Neural cell (in vitro differentiated cells): ENCODE results near the gene GPAM. TPM values are rescaled to one million over a fixed set of nuclear protein-coding genes. Genes with fewer than 3 reads are reported as not detected.

ENCODE experiments used
- H2AFZ ChIP-seq: fragments of 200-600, 300-800 bp; sonication (generic), shearing (Covaris generic); 2 replicates; pipeline ENCODE4 v1.6.0; 2014; ENCODE audit warnings: low read depth, mild to moderate bottlenecking, antibody characterized with exemption, low read length, moderate library complexity
- H3F3A ChIP-seq: fragments of 200-600 bp; shearing (Covaris generic); 2 replicates; pipeline ENCODE4 v1.6.1; 2016; ENCODE audit warnings: mild to moderate bottlenecking, moderate library complexity, mixed read lengths, antibody characterized with exemption, low read length; ENCODE audit not compliant: insufficient read depth, poor library complexity, severe bottlenecking
- H3K27ac ChIP-seq: fragments of 200-600, 300-800 bp; sonication (generic), shearing (Covaris generic); 2 replicates; pipeline ENCODE4 v1.5.1; 2014; ENCODE audit warnings: mild to moderate bottlenecking, low read length, moderate library complexity
- H3K27me3 ChIP-seq: fragments of 300-800, 200-600 bp; sonication (generic), shearing (Covaris generic); 2 replicates; pipeline ENCODE4 v1.6.0; 2014; ENCODE audit warnings: mild to moderate bottlenecking, low read depth, low read length, moderate library complexity; ENCODE audit not compliant: insufficient read depth
- H3K36me3 ChIP-seq: fragments of 300-800, 200-600 bp; sonication (generic), shearing (Covaris generic); 2 replicates; pipeline ENCODE4 v1.5.1; 2014; ENCODE audit warnings: mild to moderate bottlenecking, antibody characterized with exemption, low read length, moderate library complexity; ENCODE audit not compliant: insufficient read depth
- H3K4me2 ChIP-seq: fragments of 300-800, 200-600 bp; sonication (generic), shearing (Covaris generic); 2 replicates; pipeline ENCODE4 v1.6.0; 2014; ENCODE audit warnings: mild to moderate bottlenecking, low read length
- H3K4me3 ChIP-seq: fragments of 300-800, 200-600 bp; sonication (generic), shearing (Covaris generic); 2 replicates; pipeline ENCODE4 v1.5.1; 2014; ENCODE audit warnings: mild to moderate bottlenecking, low read length, moderate library complexity
- H3K79me2 ChIP-seq: fragments of 200-600 bp; shearing (Covaris generic); replicated peaks from 2 replicates; pipeline ENCODE4 v1.6.0; 2014; ENCODE audit warnings: mild to moderate bottlenecking, low read length, moderate library complexity; ENCODE audit not compliant: insufficient read depth
- H3K9ac ChIP-seq: fragments of 300-800, 200-600 bp; sonication (generic), shearing (Covaris generic); 2 replicates; pipeline ENCODE4 v1.6.1; 2016; ENCODE audit warnings: mild to moderate bottlenecking, low read length, mixed read lengths
- H3K9me2 ChIP-seq: fragments of 200-600 bp; shearing (Covaris generic); 2 replicates; pipeline ENCODE4 v1.6.1; 2016; ENCODE audit warnings: mild to moderate bottlenecking, low read length, mixed read lengths; ENCODE audit not compliant: insufficient read depth
- H3K9me3 ChIP-seq: fragments of 200-600, 300-800 bp; sonication (generic), shearing (Covaris generic); 2 replicates; pipeline ENCODE4 v1.6.1; 2016; ENCODE audit warnings: mild to moderate bottlenecking, mixed run types, low read length, moderate library complexity, mixed read lengths
- H4K20me1 ChIP-seq: fragments of 200-600 bp; shearing (Covaris generic); 2 replicates; pipeline ENCODE4 v1.6.1; 2016; ENCODE audit warnings: mild to moderate bottlenecking, mixed run types; ENCODE audit not compliant: insufficient read depth
- EZH2 ChIP-seq: fragments of 200-600, 300-800 bp; shearing (Covaris generic), sonication (generic); IDR thresholded peaks from 2 replicates; pipeline ENCODE4 v1.6.1; 2014; ENCODE audit warnings: antibody characterized with exemption, low read length, borderline replicate concordance, mild to moderate bottlenecking; ENCODE audit not compliant: insufficient read depth, poor library complexity, severe bottlenecking
- MXI1 ChIP-seq: fragments of 450-650 bp; conservative IDR thresholded peaks from 2 replicates; pipeline ENCODE4 v1.6.1; 2014; ENCODE audit warnings: antibody characterized with exemption, mild to moderate bottlenecking; ENCODE audit not compliant: poor library complexity, severe bottlenecking
- POLR2AphosphoS5 ChIP-seq: IDR thresholded peaks from 2 replicates; pipeline ENCODE4 v1.6.1; 2012
- RAD21 ChIP-seq: fragments of 450-650 bp; conservative IDR thresholded peaks from 2 replicates; pipeline ENCODE4 v1.6.1; 2014; ENCODE audit warnings: antibody characterized with exemption, mild to moderate bottlenecking, moderate library complexity
- SMC3 ChIP-seq: fragments of 450-650 bp; conservative IDR thresholded peaks from 2 replicates; pipeline ENCODE4 v1.6.1; 2014; ENCODE audit warnings: antibody characterized with exemption, mild to moderate bottlenecking, moderate library complexity; ENCODE audit not compliant: poor library complexity
- TAF1 ChIP-seq: IDR thresholded peaks from 2 replicates; pipeline ENCODE4 v1.6.1; 2012; ENCODE audit warnings: low read depth
- polyA plus RNA-seq: library from polyadenylated mRNA; depleted of rRNA; stranded (reverse); fragments of >200 nt; gene quantifications from 2 replicates; pipeline ENCODE4 v1.2.3, GENCODE V29; 2014
- TF ChIP-seq, protein P1 (sequence below): IDR thresholded peaks from 2 replicates; pipeline ENCODE4 v1.6.1; 2012; ENCODE audit warnings: borderline replicate concordance
- TF ChIP-seq, protein P2 (sequence below): fragments of 450-650 bp; IDR thresholded peaks from 2 replicates; pipeline ENCODE4 v1.5.1; 2014; ENCODE audit warnings: antibody characterized with exemption, mild to moderate bottlenecking, moderate library complexity; ENCODE audit not compliant: poor library complexity, severe bottlenecking

The GPAM gene
- polyA plus RNA-seq, 1 donor from 2014 or later, result 17.3 TPM

DNA sequence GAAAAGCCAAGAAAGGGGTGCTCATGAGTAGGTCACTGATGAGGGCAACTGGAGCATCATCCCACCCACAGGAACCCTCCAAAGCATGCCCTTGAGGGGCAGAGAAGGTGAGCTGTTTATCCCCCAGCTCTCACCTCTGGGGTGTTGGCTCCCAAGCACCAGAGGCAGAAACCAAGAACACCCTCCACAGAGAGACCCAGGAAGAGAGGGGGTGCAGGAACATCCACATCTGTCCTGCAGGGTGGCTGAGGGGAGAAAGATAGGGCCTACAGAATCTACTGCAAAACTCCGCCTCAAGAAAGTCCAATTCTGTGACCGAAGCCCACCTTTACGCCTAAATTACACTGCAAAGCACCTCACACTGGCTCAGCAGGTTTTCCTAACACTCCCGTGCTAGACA lies 40.1 kb downstream of the GPAM start:
- H2AFZ ChIP-seq, result no peak overlapping the region

DNA sequence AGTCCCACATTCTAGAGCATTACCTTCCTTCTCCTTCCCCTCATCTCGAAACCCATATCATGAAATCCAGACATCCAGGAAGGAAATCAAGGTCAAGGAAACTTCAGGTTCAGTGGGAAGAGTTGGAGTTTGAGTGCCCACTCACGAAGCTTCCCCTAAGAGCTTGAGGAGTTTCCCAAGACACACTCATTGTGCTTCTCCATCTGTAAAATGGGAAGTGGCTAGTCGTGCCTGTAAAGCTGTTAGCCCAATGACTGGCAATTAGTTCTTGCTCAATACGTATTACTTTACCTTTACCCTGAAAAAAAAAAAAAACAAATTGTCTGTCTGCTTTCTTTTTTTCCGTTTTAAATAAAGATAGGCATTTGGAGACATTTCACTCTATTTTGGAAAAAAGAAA lies 42.3 kb downstream of the GPAM start:
- Histone ChIP-seq H2AFZ (no peak overlapping the region), H3K9ac (no peak overlapping the region), H3K4me3 (no peak overlapping the region), H4K20me1 (no peaks in the 10 kb centered on the region), H3K36me3 (no peaks in the 10 kb centered on the region), H3K79me2 (no peaks in the 10 kb centered on the region), H3K9me3 (no peaks in the 10 kb centered on the region), H3K4me2 (no peak overlapping the region), H3K27me3 (no peaks in the 10 kb centered on the region), H3K27ac (no peak overlapping the region), H3F3A (no peaks in the 10 kb centered on the region), H3K9me2 (no peaks in the 10 kb centered on the region)
- TF ChIP-seq TAF1 (no peak), POLR2AphosphoS5 (no peak), SMC3 (no peak), MXI1 (no peak), EZH2 (no peak)
- TF ChIP-seq, protein P1, sequence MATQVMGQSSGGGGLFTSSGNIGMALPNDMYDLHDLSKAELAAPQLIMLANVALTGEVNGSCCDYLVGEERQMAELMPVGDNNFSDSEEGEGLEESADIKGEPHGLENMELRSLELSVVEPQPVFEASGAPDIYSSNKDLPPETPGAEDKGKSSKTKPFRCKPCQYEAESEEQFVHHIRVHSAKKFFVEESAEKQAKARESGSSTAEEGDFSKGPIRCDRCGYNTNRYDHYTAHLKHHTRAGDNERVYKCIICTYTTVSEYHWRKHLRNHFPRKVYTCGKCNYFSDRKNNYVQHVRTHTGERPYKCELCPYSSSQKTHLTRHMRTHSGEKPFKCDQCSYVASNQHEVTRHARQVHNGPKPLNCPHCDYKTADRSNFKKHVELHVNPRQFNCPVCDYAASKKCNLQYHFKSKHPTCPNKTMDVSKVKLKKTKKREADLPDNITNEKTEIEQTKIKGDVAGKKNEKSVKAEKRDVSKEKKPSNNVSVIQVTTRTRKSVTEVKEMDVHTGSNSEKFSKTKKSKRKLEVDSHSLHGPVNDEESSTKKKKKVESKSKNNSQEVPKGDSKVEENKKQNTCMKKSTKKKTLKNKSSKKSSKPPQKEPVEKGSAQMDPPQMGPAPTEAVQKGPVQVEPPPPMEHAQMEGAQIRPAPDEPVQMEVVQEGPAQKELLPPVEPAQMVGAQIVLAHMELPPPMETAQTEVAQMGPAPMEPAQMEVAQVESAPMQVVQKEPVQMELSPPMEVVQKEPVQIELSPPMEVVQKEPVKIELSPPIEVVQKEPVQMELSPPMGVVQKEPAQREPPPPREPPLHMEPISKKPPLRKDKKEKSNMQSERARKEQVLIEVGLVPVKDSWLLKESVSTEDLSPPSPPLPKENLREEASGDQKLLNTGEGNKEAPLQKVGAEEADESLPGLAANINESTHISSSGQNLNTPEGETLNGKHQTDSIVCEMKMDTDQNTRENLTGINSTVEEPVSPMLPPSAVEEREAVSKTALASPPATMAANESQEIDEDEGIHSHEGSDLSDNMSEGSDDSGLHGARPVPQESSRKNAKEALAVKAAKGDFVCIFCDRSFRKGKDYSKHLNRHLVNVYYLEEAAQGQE, result no peak
- TF ChIP-seq, protein P2, sequence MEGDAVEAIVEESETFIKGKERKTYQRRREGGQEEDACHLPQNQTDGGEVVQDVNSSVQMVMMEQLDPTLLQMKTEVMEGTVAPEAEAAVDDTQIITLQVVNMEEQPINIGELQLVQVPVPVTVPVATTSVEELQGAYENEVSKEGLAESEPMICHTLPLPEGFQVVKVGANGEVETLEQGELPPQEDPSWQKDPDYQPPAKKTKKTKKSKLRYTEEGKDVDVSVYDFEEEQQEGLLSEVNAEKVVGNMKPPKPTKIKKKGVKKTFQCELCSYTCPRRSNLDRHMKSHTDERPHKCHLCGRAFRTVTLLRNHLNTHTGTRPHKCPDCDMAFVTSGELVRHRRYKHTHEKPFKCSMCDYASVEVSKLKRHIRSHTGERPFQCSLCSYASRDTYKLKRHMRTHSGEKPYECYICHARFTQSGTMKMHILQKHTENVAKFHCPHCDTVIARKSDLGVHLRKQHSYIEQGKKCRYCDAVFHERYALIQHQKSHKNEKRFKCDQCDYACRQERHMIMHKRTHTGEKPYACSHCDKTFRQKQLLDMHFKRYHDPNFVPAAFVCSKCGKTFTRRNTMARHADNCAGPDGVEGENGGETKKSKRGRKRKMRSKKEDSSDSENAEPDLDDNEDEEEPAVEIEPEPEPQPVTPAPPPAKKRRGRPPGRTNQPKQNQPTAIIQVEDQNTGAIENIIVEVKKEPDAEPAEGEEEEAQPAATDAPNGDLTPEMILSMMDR, result no peak

More for the DNA sequence above, 40.1 kb downstream of the GPAM start:
- TF ChIP-seq, protein P1, result no peak
- TF ChIP-seq, protein P2, result no peak
- no peak for TF ChIP-seq RAD21
- TF ChIP-seq SMC3, result no peak
- TF ChIP-seq TAF1, result no peak
- no peak overlapping the region for H3K4me2 ChIP-seq
- no peaks in the 10 kb centered on the region for H3K27me3 ChIP-seq
- no peak overlapping the region for H3K9ac ChIP-seq
- H3K79me2 ChIP-seq, result no peaks in the 10 kb centered on the region
- no peak overlapping the region for H3K27ac ChIP-seq
- no peaks in the 10 kb centered on the region for H3K36me3 ChIP-seq
- H3F3A ChIP-seq, result no peaks in the 10 kb centered on the region
- no peaks in the 10 kb centered on the region for H3K9me2 ChIP-seq
- no peak overlapping the region for H3K4me3 ChIP-seq
- no peaks in the 10 kb centered on the region for H4K20me1 ChIP-seq
- H3K9me3 ChIP-seq, result no peaks in the 10 kb centered on the region
